Measurements from ENCODE around the gene HPCAL4.

DNA sequence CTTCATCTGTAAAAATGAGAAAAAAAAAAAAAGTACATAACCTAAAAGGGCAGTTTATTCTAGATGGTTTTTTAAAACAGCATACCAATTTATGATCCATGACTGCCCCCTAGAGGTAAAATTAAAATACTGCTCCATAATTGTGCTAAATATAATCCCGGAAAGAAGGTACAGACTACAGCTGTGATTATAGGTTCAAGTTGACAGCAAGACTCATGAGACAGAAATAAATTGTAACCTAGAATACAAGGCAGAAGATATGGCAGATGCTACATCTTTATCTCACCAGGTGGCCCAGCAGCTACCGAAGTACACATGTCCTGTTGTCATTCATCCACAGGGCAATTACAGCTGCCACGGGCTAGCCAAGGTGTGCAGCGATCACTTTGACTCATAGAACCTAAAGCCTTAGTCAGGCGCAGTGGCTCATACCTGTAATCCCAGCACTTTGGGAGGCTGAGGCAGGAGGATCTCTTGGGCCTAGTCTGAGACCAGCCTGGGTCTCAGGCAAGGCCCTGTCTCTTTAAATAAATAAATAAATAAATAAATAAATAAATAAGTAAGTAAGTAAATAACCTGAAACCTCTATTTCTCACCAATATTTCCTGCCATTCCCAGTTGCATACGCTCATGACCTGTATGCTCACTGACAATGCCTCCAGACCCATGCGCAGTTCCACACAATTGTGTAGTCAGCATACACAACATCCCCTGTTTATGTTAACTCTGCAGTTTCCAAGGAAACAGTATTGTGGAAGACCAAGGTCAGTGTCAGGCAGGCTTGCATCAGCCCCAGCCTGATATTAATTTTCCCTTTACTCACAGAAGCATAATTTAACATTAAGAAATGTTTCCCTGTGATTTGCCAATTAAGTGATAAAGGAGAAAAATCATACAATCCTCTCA, 29.1 kb upstream of the HPCAL4 start:
- TF ChIP-seq, protein P1, sequence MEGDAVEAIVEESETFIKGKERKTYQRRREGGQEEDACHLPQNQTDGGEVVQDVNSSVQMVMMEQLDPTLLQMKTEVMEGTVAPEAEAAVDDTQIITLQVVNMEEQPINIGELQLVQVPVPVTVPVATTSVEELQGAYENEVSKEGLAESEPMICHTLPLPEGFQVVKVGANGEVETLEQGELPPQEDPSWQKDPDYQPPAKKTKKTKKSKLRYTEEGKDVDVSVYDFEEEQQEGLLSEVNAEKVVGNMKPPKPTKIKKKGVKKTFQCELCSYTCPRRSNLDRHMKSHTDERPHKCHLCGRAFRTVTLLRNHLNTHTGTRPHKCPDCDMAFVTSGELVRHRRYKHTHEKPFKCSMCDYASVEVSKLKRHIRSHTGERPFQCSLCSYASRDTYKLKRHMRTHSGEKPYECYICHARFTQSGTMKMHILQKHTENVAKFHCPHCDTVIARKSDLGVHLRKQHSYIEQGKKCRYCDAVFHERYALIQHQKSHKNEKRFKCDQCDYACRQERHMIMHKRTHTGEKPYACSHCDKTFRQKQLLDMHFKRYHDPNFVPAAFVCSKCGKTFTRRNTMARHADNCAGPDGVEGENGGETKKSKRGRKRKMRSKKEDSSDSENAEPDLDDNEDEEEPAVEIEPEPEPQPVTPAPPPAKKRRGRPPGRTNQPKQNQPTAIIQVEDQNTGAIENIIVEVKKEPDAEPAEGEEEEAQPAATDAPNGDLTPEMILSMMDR (IDR thresholded peaks at IDR 0.05) = peak; percentile 66 to 79 (median 76)
- TF ChIP-seq POLR2AphosphoS5 (IDR thresholded peaks at IDR 0.05) = no peak

Measured in esophagus muscularis mucosa (tissue), 3 donors.